NCI-H1417 (cell line): Measurements from ENCODE around the gene MPHOSPH6.
"Not testable (repeated sequence)": the region's sequence is repeated elsewhere in the genome, so short reads cannot be mapped to it uniquely, and the experiment has no call there.

Experiments used
- DNase-seq, 3 experiments: peaks; one replicate each; lab custom pipeline; 2025; lab: John Stamatoyannopoulos, UW

MPHOSPH6 gene

GRCh38 chr16:82169861-82170845, at the start of gene MPHOSPH6:
Gene MPHOSPH6 (minus strand): TSS chr16:82170224. CDS start chr16:82170175, 49 bp downstream.
- peak; percentile 88 to 94 (median 91) for DNase-seq

GRCh38 chr16:82219298-82219697, 49.3 kb upstream of the MPHOSPH6 start:
- DNase-seq = no peak

- not testable (repeated sequence) for DNase-seq
Observed at GRCh38 chr16:82209314-82209713, 39.3 kb upstream of the MPHOSPH6 start.

- DNase-seq = no peak
Observed at GRCh38 chr16:82203198-82203597, 33.2 kb upstream of the MPHOSPH6 start.

GRCh38 chr16:82201926-82202325, 31.9 kb upstream of the MPHOSPH6 start:
- DNase-seq = peak in 2 of 3 experiments; percentile 67 to 93

GRCh38 chr16:82201351-82201750, 31.3 kb upstream of the MPHOSPH6 start:
- no peak for DNase-seq

- no peak for DNase-seq
Observed at GRCh38 chr16:82199209-82199608, 29.2 kb upstream of the MPHOSPH6 start.

GRCh38 chr16:82197540-82198240, 27.7 kb upstream of the MPHOSPH6 start:
- DNase-seq = no peak

GRCh38 chr16:82195917-82196494, 26.0 kb upstream of the MPHOSPH6 start:
- peak in 2 of 3 experiments; percentile 50 to 79 for DNase-seq

- no peak for DNase-seq
Observed at GRCh38 chr16:82194086-82194485, 24.1 kb upstream of the MPHOSPH6 start.

GRCh38 chr16:82192665-82193064, 22.6 kb upstream of the MPHOSPH6 start:
- DNase-seq = no peak

GRCh38 chr16:82190386-82190785, 20.4 kb upstream of the MPHOSPH6 start:
- DNase-seq = no peak

GRCh38 chr16:82187829-82188228, 17.8 kb upstream of the MPHOSPH6 start:
- DNase-seq = no peak

GRCh38 chr16:82185012-82185411, 15.0 kb upstream of the MPHOSPH6 start:
- peak in 1 of 3 experiments; percentile 77 for DNase-seq

GRCh38 chr16:82184213-82184612, 14.2 kb upstream of the MPHOSPH6 start:
- no peak for DNase-seq

- no peak for DNase-seq
Observed at GRCh38 chr16:82183004-82183397, 13.0 kb upstream of the MPHOSPH6 start.

GRCh38 chr16:82182266-82183003, 12.4 kb upstream of the MPHOSPH6 start:
- peak in 1 of 3 experiments; percentile 35 for DNase-seq

- DNase-seq = peak; percentile 49 to 80 (median 53)
Observed at GRCh38 chr16:82181461-82182185, 11.6 kb upstream of the MPHOSPH6 start.

- DNase-seq = peak in 2 of 3 experiments; percentile 7 to 37
Observed at GRCh38 chr16:82178352-82178751, 8.3 kb upstream of the MPHOSPH6 start.

GRCh38 chr16:82177555-82177954, 7.5 kb upstream of the MPHOSPH6 start:
- DNase-seq = peak in 1 of 3 experiments; percentile 21

GRCh38 chr16:82176204-82176603, 6.2 kb upstream of the MPHOSPH6 start:
- DNase-seq = no peak
